Activated CD4-positive, alpha-beta T cell treated with anti-CD3 and anti-CD28 coated beads, Interleukin-2, amount 50 U/mL, for 24 hours (primary cell): ENCODE measurements around the gene SLC15A1.

Experiments
- DNase-seq, 2 donors: peaks; one replicate each; pipeline ENCODE4 v3.0.0-alpha.2; 2020; ENCODE audit warnings: low read depth in 1 of 2, low spot score in 1 of 2

Gene SLC15A1

DNA sequence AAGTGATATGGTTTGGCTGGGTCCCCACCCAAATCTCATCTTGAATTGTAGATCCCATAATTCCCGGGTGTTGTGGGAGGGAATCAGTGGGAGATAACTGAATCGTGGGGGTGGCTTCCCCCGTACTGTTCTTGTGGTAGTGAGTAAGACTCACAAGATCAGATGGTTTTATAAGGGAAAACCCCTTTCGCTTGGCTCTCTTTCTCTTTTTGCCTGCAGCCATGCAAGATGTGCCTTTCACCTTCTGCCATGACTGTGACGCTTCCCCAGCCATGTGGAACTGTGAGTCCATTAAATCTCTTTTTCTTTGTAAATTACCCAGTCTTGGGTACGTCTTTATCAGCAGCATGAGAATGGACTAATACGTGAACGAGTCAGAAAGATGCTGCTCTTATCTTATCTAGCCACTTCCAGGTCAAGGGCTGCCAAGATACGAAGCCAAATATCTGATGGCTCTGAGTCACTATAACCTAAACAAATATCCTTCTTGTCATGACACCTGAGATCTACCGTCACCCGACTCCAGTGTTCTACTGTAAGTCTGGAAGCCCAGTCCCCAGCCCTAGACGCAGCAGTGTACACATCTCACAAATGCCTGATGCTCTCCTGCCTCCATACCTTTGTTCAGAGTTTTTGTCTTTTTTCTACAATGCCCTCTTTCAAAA lies 45.9 kb downstream of the SLC15A1 start:
- DNase-seq: no peak

GRCh38 chr13:98697791-98698190 lies 54.7 kb downstream of the SLC15A1 start:
- no peak for DNase-seq

DNA sequence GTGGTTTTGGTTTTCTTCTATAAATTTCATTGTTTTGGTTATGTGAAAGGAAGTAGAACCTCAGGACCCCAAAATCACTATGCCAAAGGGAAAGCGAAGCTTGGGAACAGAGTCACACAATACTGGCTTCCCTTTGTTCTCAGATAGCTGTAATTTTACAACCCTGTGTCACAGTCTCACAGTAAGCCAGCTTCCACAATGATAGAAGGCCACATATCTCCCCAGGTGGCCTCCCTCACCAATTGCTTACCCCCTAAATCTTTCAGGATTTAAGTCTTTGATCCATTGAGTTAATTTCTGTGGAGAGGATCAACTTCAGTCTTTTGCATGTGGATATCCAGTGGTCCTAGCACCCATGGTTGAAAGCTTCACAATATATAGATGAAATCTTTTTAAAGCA lies 58.7 kb downstream of the SLC15A1 start:
- no peak for DNase-seq

GRCh38 chr13:98691360-98691759 lies 61.1 kb downstream of the SLC15A1 start:
- DNase-seq: no peak

- DNase-seq: no peak
Measured at GRCh38 chr13:98690348-98691022, 62.0 kb downstream of the SLC15A1 start.

DNA sequence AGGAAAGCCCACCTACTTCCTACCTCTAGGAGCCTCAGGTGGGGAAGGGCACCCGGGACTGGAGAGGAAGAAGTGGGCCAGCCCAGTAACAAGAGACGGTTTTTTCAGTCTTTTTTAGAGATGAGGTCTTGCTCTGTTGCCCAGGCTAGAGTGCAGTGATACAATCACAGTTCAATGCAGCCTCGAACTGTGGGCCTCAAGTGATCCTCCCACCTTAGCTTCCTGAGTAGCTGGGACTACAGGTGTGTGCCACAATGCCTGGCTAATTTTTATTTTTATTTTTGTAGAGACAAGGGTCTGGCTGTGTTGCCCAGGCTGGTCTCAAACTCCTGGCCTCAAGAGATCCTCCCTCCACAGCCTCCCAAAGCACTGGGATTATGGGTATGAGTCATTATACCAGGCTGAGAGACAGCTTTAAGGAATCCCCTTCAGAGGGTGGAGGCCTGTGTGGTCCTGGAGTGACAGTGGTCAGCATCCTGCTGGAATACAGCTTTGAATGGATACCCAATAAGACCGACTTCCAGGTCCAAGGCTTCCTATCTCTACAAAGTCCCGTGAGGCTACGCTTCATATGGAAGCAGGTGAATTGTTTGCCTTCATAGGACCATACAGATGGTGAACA lies 63.0 kb downstream of the SLC15A1 start:
- no peak for DNase-seq

DNA sequence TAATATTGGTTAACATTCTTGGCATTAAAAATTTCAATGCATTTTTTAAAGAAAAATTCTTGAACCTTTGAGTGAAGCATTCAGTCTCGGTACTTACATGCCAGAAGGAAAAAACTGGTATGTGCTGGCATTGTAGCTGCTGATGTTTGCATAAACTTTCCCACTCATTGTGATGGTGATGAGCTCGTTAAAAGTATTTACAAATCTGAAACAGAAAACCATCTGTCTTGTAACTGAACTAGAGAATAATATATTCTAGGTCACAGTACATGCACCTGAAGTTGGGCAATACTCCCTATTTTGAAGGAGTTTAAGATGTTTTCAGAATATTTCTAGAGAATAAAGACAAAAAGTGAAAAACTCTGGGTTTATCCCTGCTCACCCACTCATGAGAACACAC lies 64.1 kb downstream of the SLC15A1 start:
- no peak for DNase-seq

DNA sequence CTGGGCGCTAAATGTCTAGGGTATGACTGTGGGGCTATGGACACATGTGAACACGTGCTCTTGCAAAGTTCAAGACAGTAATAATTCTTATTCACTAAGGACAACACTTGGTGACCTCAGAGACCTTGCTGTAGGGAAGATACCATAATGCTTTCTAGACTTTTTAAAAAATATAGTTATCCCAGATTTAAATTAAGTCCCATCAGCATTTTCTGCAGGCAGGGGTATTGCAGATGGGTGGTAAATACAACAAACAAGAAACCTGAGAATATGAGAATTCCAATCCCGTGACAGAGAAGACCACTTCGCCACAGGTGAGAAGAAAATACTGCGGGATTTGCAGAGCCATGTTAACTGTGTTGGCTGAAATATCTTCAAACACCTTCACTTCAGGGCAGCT lies 65.2 kb downstream of the SLC15A1 start:
- no peak for DNase-seq

GRCh38 chr13:98686270-98686669 lies 66.2 kb downstream of the SLC15A1 start:
- DNase-seq: no peak

DNA sequence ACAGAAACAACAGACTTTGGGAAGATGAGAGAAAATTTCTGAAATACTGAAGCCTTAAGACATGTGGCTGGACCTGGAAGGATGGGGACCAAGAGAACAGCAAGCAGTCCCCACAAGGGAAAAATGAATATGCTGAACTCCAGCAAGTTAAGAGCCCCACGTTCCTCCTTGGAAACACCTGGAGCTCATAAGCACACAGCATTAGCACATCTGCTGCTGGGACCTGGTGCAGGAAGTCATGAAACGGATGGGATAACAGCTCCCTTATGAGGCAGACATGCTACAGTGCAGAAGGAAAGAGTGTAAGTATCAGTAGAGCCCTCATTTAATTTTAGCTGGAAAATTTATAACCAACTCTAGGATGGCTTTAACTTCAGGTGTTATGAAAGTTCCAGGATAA lies 67.3 kb downstream of the SLC15A1 start:
- DNase-seq: no peak

DNA sequence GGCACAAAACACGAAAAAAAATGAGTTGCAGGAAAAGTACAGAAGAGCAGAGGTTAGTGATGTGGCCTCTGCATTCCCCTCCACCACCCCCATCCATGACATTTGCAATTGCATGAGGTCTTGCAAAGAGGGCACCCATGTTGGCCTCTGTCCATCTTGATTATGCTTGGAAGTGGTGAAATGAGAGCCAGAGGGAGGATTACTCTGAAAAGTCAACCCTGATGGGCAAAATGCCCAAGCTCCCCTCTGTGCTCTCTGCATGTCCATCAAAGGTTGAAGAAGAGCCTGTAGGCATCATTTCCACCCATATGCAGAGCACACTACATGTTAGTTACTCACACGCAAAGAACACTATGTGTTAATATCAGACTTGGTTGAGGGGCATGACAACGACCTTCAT lies 71.4 kb downstream of the SLC15A1 start:
- no peak for DNase-seq

DNA sequence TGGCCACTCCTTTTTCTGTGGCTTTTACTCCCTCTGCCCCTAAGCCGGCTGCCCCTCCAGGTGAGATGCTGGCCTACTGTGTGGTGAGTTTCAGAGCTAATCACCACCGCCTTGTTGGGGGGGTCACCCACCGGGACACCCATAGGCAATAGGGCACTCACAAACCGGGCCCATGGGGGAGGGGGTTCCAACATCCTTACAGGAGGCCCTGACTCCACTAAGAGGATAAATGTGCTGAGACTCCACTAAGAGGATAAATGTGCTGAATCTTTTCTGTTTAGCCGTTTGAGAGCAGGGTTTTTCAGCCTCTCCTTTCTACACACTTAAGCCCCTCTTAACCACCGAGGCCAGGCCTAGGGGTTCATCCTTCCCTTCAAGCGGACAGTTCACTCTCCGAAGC lies 73.7 kb downstream of the SLC15A1 start:
- DNase-seq: no peak

DNA sequence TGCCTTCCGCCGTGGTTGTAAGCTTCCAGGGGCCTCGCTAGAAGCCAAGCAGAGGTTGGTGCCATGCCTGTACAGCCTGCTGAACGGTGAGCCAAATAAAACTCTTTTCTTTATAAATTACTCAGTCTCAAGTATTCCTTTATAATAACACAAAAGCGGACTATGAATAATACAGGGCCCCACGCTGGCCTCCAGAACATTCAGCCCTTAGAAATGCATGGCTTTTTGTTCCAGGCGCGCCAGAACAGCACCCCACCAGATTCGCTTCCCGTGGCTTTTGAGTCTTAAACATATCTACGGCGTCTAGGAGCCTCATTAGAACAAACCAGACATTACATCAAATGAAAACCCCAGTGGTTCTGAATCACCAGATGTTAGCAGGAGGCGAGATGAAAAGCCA lies 75.1 kb downstream of the SLC15A1 start:
- DNase-seq: no peak

DNA sequence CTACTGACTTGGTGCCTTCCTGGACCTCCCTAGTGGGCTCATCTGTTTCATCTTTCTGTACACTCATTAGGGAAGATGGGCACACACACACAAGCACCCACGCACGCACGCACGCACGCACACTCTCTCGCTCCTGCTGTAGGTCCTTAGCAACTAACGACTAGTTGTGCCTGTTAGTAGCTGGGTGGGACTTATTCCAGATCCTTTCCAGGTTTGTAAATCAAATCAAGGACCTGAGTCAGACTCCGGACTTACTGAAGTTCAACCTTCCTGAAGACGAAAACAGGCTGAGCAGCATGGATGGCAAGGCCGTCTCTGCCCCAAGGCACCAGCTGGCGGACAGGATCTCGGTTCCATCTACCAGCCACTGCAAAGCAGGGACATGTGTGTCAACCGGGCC lies 76.2 kb downstream of the SLC15A1 start:
- DNase-seq: no peak

DNA sequence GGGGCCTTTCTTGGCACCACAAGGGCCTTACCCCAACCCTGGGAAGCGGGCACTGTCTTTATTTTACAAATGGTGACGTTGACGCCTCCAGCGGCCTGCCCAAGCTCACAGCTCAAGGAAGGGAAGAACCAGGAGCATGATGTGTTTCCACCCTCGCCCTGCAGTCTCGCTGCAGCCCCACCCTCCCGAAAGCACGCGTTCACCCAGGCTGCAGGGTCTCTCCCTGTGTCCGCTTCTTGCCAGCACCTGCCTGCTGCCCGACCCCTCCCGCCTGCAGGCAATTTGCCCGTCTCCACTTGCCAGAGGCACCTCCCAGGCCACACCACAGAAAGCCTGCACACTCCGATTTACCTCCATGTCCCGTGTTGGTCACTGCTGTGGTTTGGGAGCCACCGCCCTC lies 76.6 kb downstream of the SLC15A1 start:
- DNase-seq: no peak

DNA sequence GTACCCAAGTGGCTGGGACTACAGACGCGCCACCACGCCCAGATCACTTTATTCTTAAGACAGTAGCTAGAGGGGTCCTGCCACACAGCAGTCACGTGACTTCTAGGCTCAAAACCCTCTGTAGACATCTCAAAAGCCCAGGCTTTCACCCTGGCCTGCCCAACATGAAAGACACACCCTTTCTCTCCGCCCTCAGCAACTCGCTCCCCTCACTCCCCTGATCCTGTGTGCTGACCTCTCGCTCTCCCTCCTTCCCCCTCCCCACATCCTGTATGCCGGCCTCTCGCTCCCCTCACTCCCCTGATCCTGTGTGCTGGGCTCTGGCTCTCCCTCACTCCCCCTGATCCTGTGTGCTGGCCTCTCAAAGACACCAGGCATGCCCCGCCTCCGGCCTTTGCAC lies 77.4 kb downstream of the SLC15A1 start:
- DNase-seq: no peak

GRCh38 chr13:98672947-98673613 lies 79.4 kb downstream of the SLC15A1 start:
- peak in 1 of 2 donors; percentile 51 for DNase-seq

GRCh38 chr13:98668155-98668554 lies 84.3 kb downstream of the SLC15A1 start:
- no peak for DNase-seq

- DNase-seq: no peak
Measured at GRCh38 chr13:98665638-98665995, 86.9 kb downstream of the SLC15A1 start.

DNA sequence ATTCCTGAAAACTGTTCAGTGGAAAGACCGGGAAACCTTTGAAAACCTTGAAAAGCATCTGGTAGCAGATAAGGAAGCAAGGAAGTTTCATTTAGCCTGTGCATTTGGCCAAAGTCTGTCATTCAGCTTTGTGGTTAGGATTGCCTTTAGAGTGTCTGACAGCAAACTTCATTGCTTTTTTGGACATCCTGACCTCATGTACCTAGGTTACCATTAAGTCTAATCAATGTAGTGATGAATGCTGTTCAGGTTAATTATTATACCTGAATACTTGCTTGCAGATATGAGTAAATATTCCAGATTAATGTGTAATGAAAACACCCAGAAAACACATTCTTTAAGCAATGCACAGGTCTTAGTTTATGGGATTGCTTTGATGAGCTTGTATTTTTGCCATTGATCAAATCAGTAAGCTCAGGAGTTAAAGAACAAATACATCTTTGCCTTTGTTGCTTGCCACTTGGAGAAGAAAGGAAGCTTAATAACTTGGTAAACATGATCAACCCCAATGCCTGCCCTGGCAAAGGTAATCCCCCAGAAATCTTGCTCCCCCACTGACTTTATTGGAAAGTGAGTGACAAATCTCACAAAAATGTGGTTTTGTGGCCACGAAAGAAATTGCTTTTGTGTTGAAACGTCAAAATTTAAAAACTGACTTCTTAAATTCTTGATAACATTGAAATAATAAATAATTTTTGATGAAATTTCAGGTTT lies 87.4 kb downstream of the SLC15A1 start:
- no peak for DNase-seq

DNA sequence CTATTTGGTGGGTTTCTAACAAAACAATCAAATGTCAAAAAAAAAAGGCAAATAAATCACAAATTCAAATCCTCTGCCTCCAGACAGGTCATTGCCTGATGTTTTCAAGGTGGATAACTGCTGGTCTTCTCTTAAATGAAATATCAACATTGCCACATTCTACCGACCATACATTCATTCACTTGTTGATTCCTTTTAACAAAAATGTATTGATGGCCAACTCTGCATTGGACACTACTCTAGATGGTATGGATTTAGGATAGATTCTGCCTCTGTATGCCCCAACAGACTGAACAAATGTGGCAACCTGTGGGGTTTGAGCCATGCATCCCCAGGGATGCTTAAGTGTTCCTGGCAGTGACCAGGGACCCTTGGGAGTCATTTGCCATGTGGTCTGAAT lies 88.0 kb downstream of the SLC15A1 start:
- no peak for DNase-seq

GRCh38 chr13:98664047-98664446 lies 88.4 kb downstream of the SLC15A1 start:
- peak; percentile 36 to 73 for DNase-seq
